Prostate gland (tissue), 1 donor: ENCODE results near the gene LFNG.
"Not testable (repeated sequence)": the region's sequence is repeated elsewhere in the genome, so short reads cannot be mapped to it uniquely, and the experiment has no call there.

Experiments used
- POLR2A ChIP-seq: fragments of 450-650 bp; IDR thresholded peaks from one replicate; pipeline ENCODE4 v1.6.1; 2016; ENCODE audit warnings: antibody characterized with exemption, mild to moderate bottlenecking
- POLR2AphosphoS5 ChIP-seq: sonication (generic); formaldehyde crosslinking; IDR thresholded peaks from one replicate; pipeline ENCODE4 v1.6.1; 2017; ENCODE audit warnings: antibody characterized with exemption

DNA sequence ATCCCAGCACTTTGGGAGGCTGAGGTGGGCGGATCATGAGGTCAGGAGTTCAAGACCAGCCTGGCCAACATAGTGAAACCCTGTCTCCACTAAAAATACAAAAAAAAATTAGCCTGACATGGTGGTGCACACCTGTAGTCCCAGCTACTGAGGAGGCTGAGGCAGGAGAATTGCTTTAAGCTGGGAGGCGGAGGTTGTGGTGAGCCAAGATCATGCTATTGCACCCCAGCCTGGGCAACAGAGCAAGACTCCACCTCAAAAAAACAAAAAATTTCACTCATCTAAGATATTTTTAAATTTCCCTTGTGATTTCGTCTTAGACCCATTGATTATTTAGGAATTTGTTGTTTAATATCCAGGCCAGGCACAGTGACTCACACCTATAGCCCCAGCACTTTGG lies 44.4 kb downstream of the LFNG start:
- TF ChIP-seq POLR2AphosphoS5, POLR2A: not testable (repeated sequence)
